ENCODE results near the gene MYRIP. TPM values are rescaled to one million over a fixed set of nuclear protein-coding genes. Genes with fewer than 3 reads are reported as not detected.

MYRIP gene
- total RNA-seq, 4 donors from 2014 or later = 1.4 to 4.4 (median 2.8) TPM

DNA sequence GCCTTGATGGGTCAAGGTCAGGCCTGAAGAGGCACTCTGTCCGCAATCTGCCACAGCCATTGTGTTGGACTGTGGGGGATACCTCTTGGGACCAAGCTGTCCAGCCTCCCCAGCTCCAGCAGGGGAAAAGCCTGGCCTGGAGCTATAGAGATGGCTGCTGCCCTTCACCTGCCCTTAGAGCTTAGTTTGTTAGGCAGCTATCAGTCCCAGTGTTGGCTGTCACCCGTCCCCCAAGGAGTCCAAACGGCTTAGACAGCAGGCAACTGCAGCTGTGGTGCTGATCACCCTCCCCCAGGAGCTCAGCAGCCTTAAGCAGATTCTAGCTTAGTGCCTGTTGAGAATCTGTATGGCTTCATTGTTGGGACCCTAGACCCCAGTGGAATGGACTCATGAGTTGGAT is 180.3 kb downstream of the MYRIP start:
- TF ChIP-seq POLR2AphosphoS5 (IDR thresholded peaks at IDR 0.05) (no peak), EP300 (IDR thresholded peaks at IDR 0.05) (no peak), POLR2A (IDR thresholded peaks at IDR 0.05) (no peak)
- TF ChIP-seq, protein P1, sequence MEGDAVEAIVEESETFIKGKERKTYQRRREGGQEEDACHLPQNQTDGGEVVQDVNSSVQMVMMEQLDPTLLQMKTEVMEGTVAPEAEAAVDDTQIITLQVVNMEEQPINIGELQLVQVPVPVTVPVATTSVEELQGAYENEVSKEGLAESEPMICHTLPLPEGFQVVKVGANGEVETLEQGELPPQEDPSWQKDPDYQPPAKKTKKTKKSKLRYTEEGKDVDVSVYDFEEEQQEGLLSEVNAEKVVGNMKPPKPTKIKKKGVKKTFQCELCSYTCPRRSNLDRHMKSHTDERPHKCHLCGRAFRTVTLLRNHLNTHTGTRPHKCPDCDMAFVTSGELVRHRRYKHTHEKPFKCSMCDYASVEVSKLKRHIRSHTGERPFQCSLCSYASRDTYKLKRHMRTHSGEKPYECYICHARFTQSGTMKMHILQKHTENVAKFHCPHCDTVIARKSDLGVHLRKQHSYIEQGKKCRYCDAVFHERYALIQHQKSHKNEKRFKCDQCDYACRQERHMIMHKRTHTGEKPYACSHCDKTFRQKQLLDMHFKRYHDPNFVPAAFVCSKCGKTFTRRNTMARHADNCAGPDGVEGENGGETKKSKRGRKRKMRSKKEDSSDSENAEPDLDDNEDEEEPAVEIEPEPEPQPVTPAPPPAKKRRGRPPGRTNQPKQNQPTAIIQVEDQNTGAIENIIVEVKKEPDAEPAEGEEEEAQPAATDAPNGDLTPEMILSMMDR (IDR thresholded peaks at IDR 0.05) = no peak
- no peaks in the 10 kb centered on the region for H3K4me1 ChIP-seq
- 94% methylated on average over 3 of the region's 3 CpGs for WGBS
- H3K4me3 ChIP-seq = no peak overlapping the region
- H3K27ac ChIP-seq = no peak overlapping the region
- DNase-seq (ENCODE audit: low spot score in 2 of 2) = no peak
- peaks cover 6% of the 10 kb centered on the region for H3K9me3 ChIP-seq
- H3K36me3 ChIP-seq = no peaks in the 10 kb centered on the region
- H3K27me3 ChIP-seq = no peaks in the 10 kb centered on the region

DNA sequence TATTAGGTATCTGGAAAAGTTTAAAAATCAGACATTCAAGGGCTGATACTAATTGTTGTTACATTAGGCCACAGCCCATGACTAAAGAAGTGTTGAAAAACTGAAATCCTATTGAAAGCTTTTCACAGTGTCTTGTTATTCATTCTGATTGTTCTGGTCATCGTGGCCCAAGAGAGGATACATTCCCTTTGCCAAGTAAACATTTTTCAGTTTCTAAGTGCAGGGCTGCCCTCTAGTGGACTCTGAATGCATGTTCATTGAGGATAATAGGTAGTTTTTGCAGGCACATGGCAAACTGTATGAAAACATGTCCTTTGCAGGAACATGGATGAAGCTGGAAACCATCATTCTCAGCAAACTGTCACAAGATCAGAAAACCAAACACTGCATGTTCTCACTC is 181.1 kb downstream of the MYRIP start:
- H3K27ac ChIP-seq = no peak overlapping the region
- DNase-seq (ENCODE audit: low spot score in 2 of 2) = no peak
- H3K36me3 ChIP-seq = no peaks in the 10 kb centered on the region
- TF ChIP-seq EP300 (IDR thresholded peaks at IDR 0.05) (no peak), POLR2AphosphoS5 (IDR thresholded peaks at IDR 0.05) (no peak), POLR2A (IDR thresholded peaks at IDR 0.05) (no peak)
- TF ChIP-seq, protein P1 (IDR thresholded peaks at IDR 0.05) = no peak
- H3K4me3 ChIP-seq = no peak overlapping the region
- peaks cover 6% of the 10 kb centered on the region for H3K9me3 ChIP-seq
- 42% methylated on average over 1 of the region's 1 CpG for WGBS
- H3K27me3 ChIP-seq = no peaks in the 10 kb centered on the region
- no peaks in the 10 kb centered on the region for H3K4me1 ChIP-seq

DNA sequence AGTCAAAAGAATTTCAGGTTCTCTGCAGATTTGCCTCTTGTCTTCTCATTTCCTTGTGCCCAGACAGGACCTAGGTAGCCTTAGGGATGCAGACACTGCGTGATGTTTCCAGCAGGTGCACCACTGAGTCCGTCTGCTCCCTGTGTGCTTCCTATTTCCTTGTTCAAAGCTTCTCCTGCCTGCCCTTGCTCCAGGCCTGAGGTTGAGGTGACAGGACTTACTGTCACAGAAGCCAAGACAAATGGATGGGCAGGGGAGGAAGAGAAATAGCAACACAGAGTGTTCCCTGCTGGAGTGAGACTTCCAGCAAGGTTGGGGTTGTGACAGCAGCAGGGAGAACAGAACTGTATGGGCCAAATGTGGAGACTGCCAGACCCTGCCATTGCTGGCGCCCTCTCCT is 199.4 kb downstream of the MYRIP start:
- 80% methylated on average over 3 of the region's 3 CpGs for WGBS

DNA sequence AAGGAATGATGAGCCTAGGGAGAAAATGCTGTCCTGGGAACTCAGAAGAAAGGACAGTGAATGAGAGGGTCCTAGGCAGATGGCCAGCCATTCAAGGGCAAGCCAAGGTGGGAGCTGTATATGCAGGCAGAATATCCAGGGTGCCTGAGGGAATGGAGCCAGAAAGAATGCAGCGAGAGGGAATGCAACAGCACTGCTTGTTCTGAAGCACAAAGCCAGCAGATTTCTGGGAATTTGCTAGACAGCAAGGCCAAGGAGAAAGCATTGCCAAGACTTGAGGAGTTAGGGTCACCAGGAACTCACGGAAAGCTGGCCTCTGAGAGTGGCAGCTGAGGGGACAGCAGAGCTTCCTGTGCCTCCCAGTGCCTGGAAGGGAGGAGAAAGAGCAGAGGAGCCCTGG is 200.6 kb downstream of the MYRIP start:
- Histone ChIP-seq H3K27ac (no peak overlapping the region), H3K36me3 (no peaks in the 10 kb centered on the region), H3K4me1 (peaks cover 6% of the 10 kb centered on the region), H3K9me3 (no peaks in the 10 kb centered on the region), H3K4me3 (no peak overlapping the region), H3K27me3 (no peaks in the 10 kb centered on the region)
- 23% methylated on average over 2 of the region's 2 CpGs for WGBS
- no peak for TF ChIP-seq EP300 (IDR thresholded peaks at IDR 0.05)
- TF ChIP-seq, protein P1 (IDR thresholded peaks at IDR 0.05) = no peak
- TF ChIP-seq POLR2AphosphoS5 (IDR thresholded peaks at IDR 0.05) = no peak
- no peak for TF ChIP-seq POLR2A (IDR thresholded peaks at IDR 0.05)
- no peak for DNase-seq (ENCODE audit: low spot score in 2 of 2)

More for the DNA sequence above, 199.4 kb downstream of the MYRIP start:
- H3K9me3 ChIP-seq = no peaks in the 10 kb centered on the region
- H3K4me3 ChIP-seq = no peak overlapping the region
- H3K36me3 ChIP-seq = no peaks in the 10 kb centered on the region
- no peak overlapping the region for H3K27ac ChIP-seq
- H3K27me3 ChIP-seq = no peaks in the 10 kb centered on the region
- DNase-seq (ENCODE audit: low spot score in 2 of 2) = no peak
- no peak for TF ChIP-seq EP300 (IDR thresholded peaks at IDR 0.05)
- TF ChIP-seq POLR2AphosphoS5 (IDR thresholded peaks at IDR 0.05) = no peak
- TF ChIP-seq POLR2A (IDR thresholded peaks at IDR 0.05) = no peak
- TF ChIP-seq, protein P1 (IDR thresholded peaks at IDR 0.05) = no peak
- peaks cover 6% of the 10 kb centered on the region for H3K4me1 ChIP-seq

DNA sequence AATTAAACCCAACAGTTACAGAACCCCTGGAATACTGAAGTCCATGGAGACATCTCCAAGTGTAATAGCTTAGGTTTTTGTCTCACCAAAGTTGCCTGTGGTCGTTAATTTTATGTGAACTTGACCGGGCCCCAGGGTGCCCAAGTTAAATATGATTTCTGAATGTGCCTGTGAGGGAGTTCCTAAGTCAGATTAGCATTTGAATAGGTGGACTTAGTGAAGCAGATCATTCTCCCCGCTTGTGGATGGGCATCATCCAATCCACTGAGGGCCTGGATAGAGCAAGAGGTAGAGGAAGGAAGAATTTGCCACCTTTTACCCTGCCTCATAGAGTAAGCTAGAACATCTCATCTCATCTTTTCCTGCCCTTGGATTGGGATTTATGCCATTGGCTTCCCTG is 203.0 kb downstream of the MYRIP start:
- Histone ChIP-seq H3K36me3 (no peaks in the 10 kb centered on the region), H3K27ac (no peak overlapping the region), H3K9me3 (no peaks in the 10 kb centered on the region), H3K4me1 (peaks cover 6% of the 10 kb centered on the region), H3K4me3 (no peak overlapping the region), H3K27me3 (no peaks in the 10 kb centered on the region)
- TF ChIP-seq POLR2A (IDR thresholded peaks at IDR 0.05) = no peak
- TF ChIP-seq EP300 (IDR thresholded peaks at IDR 0.05) = no peak
- no peak for TF ChIP-seq POLR2AphosphoS5 (IDR thresholded peaks at IDR 0.05)
- TF ChIP-seq, protein P1 (IDR thresholded peaks at IDR 0.05) = no peak
- 89% methylated on average over 3 of the region's 3 CpGs for WGBS
- no peak for DNase-seq (ENCODE audit: low spot score in 2 of 2)

Measured in suprapubic skin (tissue), 4 donors.